ENCODE results near the gene ING2.
"Not testable (repeated sequence)": the region's sequence is repeated elsewhere in the genome, so short reads cannot be mapped to it uniquely, and the experiment has no call there.

Gene ING2

DNA sequence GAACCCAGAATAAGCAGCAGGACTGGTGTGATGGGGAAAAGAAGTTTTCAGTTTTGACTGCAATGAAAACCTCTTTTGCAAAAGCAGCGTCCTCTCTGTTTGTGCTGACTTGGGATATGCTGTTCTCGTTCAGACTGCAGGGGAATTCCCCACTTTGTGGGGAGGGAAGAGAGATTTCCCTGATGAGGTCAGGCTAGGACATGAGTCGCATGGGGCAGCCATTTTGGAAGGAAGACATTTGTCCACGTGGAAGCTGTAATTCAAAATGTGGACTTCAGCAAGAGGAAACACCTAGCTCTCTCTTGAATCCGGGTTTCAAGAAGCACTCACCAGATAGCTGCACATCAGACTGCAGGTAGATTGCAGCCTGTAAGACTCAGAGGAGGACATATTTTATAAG, 39.3 kb downstream of the ING2 start:
- no peak for DNase-seq
- Histone ChIP-seq H3K4me1 (ENCODE audit: control insufficient read depth, insufficient read depth, low read length, poor library complexity, severe bottlenecking) (no peaks in the 10 kb centered on the region), H3K36me3 (ENCODE audit: control insufficient read depth, insufficient read depth, low read length) (no peaks in the 10 kb centered on the region), H3K27ac (ENCODE audit: insufficient read depth, low read length, poor library complexity, severe bottlenecking) (no peak overlapping the region), H3K4me3 (ENCODE audit: insufficient read depth, low read depth, low read length, poor library complexity, severe bottlenecking) (no peak overlapping the region), H3K27me3 (replicated peaks; ENCODE audit: control insufficient read depth, insufficient read depth, low read length, poor library complexity, severe bottlenecking) (peaks cover 5% of the 10 kb centered on the region), H3K9me3 (ENCODE audit: control insufficient read depth, low read length) (no peaks in the 10 kb centered on the region)

DNA sequence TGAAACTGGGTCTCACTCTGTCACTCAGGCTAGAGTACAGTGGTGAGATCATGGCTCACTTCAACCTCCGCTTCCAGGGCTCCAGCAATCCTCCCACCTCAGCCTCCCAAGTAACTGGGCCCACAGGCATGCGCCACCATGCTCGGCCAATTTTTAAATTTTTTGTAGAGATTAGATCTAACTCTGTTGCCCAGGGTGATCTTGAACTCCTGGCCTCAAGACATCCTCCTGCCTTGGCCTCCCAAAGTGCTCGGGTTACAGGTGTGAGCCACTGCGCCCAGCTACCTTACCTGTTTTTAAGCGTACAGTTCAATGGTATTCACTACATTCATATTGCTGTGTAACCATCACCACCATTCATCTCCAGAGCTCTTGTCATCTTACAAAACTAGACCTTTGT, 41.5 kb downstream of the ING2 start:
- no peaks in the 10 kb centered on the region for H3K36me3 ChIP-seq (ENCODE audit: control insufficient read depth, insufficient read depth, low read length)
- H3K27me3 ChIP-seq (replicated peaks; ENCODE audit: control insufficient read depth, insufficient read depth, low read length, poor library complexity, severe bottlenecking): peaks cover 2% of the 10 kb centered on the region
- H3K4me1 ChIP-seq (ENCODE audit: control insufficient read depth, insufficient read depth, low read length, poor library complexity, severe bottlenecking): no peaks in the 10 kb centered on the region
- H3K4me3 ChIP-seq (ENCODE audit: insufficient read depth, low read depth, low read length, poor library complexity, severe bottlenecking): no peak overlapping the region
- DNase-seq: no peak
- H3K9me3 ChIP-seq (ENCODE audit: control insufficient read depth, low read length): no peaks in the 10 kb centered on the region
- H3K27ac ChIP-seq (ENCODE audit: insufficient read depth, low read length, poor library complexity, severe bottlenecking): no peak overlapping the region

DNA sequence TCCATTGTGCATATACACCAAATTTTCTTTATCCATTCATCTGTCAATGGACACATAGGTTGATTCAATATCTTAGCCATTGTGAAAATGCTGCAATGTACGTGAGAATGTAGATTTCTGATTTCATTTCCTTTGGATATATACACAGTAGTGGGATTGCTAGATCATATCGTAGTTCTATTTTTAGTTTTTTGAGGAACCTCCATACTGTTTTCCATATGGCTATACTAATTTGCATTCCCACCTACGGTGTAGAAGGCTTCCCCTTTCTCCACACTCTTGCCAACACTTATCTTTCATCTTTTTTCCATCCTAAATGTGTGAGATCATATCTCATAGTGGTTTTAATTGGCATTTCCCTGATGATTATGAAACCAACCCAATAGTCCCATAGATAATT, 43.4 kb downstream of the ING2 start:
- H3K4me1 ChIP-seq (ENCODE audit: control insufficient read depth, insufficient read depth, low read length, poor library complexity, severe bottlenecking): no peaks in the 10 kb centered on the region
- no peak for DNase-seq
- H3K4me3 ChIP-seq (ENCODE audit: insufficient read depth, low read depth, low read length, poor library complexity, severe bottlenecking): no peak overlapping the region
- H3K27me3 ChIP-seq (replicated peaks; ENCODE audit: control insufficient read depth, insufficient read depth, low read length, poor library complexity, severe bottlenecking): no peaks in the 10 kb centered on the region
- no peaks in the 10 kb centered on the region for H3K9me3 ChIP-seq (ENCODE audit: control insufficient read depth, low read length)
- H3K27ac ChIP-seq (ENCODE audit: insufficient read depth, low read length, poor library complexity, severe bottlenecking): no peak overlapping the region
- no peaks in the 10 kb centered on the region for H3K36me3 ChIP-seq (ENCODE audit: control insufficient read depth, insufficient read depth, low read length)

DNA sequence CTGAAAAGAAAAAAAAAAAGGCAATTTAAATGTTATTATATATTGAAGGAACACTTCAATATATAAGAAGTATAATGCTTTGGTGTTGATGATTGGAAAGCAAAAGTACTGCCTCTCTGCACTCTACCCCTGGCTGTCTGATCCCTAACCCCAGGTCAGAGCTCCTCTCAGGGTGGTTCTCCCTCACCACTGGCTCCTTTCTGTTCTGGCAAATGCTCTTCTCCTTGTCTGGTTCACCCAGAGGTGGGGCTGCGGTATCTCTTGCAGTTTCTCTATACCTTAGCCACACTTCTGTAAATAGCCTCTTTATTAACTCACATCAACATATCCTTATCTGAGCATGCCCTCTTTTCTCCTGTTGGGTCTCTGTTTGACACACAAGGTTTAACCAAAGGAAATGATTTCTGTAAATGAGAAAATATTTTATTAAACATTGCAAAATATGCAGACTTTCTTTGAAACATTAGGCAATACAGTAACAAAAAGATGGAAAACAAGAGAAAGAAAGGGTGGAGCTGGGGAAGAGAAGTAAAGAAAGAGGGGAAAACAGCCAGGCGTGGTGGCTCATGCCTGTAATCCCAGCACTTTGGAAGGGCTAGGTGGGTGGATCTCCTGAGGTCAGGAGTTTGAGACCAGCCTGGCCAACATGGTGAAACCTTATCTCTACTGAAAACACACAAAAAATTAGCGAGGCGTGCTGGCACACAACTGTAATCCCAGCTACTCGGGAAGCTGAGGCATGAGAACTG, 45.7 kb downstream of the ING2 start:
- H3K36me3 ChIP-seq (ENCODE audit: control insufficient read depth, insufficient read depth, low read length): no peaks in the 10 kb centered on the region
- no peak for DNase-seq
- H3K4me3 ChIP-seq (ENCODE audit: insufficient read depth, low read depth, low read length, poor library complexity, severe bottlenecking): no peak overlapping the region
- no peaks in the 10 kb centered on the region for H3K4me1 ChIP-seq (ENCODE audit: control insufficient read depth, insufficient read depth, low read length, poor library complexity, severe bottlenecking)
- no peaks in the 10 kb centered on the region for H3K27me3 ChIP-seq (replicated peaks; ENCODE audit: control insufficient read depth, insufficient read depth, low read length, poor library complexity, severe bottlenecking)
- no peaks in the 10 kb centered on the region for H3K9me3 ChIP-seq (ENCODE audit: control insufficient read depth, low read length)
- no peak overlapping the region for H3K27ac ChIP-seq (ENCODE audit: insufficient read depth, low read length, poor library complexity, severe bottlenecking)

DNA sequence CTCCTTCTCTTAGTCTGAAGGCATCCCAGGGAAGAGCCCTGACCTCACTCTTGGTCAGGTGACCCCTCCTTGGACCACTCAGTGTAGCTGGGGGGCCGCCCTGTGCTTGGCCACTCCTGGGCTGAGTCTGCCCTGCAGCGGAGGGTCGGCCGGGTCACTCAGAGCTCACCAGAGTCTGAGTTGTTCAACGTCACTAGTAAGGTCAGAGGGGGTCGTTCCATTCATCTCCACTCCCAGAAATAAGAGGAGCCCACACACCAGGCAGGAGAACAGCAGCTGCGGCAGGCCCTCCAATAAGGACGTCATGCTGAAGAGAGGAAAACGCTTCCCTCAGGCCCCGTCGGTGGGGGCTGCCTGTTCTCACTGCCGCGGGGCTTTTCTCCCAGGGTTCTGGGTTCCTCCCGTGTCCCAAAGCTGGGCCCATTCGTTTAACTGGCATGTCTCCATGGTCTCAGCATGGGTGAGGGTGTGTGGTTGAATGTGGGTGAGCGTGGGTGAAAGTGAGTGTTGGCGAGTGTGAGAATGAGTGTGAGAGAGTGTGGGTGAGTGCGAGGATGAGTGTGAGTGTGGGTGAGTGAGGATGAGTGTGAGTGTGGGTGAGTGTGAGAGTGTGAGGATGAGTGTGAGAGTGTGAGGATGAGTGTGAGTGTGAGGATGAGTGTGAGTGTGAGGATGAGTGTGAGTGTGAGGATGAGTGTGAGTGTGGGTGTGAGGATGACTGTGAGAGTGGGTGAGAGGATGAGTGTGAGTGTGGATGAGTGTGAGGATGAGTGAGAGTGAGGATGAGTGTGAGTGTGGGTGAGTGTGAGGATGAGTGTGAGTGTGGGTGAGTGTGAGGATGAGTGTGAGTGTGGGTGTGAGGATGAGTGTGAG, 47.7 kb downstream of the ING2 start:
- Histone ChIP-seq H3K36me3 (ENCODE audit: control insufficient read depth, insufficient read depth, low read length) (no peaks in the 10 kb centered on the region), H3K9me3 (ENCODE audit: control insufficient read depth, low read length) (no peaks in the 10 kb centered on the region), H3K4me1 (ENCODE audit: control insufficient read depth, insufficient read depth, low read length, poor library complexity, severe bottlenecking) (no peaks in the 10 kb centered on the region), H3K27ac (ENCODE audit: insufficient read depth, low read length, poor library complexity, severe bottlenecking) (no peak overlapping the region), H3K4me3 (ENCODE audit: insufficient read depth, low read depth, low read length, poor library complexity, severe bottlenecking) (no peak overlapping the region), H3K27me3 (replicated peaks; ENCODE audit: control insufficient read depth, insufficient read depth, low read length, poor library complexity, severe bottlenecking) (no peaks in the 10 kb centered on the region)
- no peak for DNase-seq

DNA sequence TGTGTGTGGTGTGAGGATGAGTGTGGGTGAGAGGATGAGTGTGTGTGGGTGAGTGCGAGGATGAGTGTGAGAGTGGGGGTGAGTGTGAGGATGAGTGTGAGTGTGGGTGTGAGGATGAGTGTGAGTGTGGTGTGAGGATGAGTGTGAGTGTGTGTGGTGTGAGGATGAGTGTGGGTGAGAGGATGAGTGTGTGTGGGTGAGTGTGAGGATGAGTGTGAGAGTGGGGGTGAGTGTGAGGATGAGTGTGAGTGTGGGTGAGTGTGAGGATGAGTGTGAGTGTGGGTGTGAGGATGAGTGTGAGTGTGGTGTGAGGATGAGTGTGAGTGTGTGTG, 48.3 kb downstream of the ING2 start:
- not testable (repeated sequence) for H3K27ac ChIP-seq (ENCODE audit: insufficient read depth, low read length, poor library complexity, severe bottlenecking); H3K9me3 ChIP-seq (ENCODE audit: control insufficient read depth, low read length); H3K4me3 ChIP-seq (ENCODE audit: insufficient read depth, low read depth, low read length, poor library complexity, severe bottlenecking); H3K36me3 ChIP-seq (ENCODE audit: control insufficient read depth, insufficient read depth, low read length); H3K27me3 ChIP-seq (replicated peaks; ENCODE audit: control insufficient read depth, insufficient read depth, low read length, poor library complexity, severe bottlenecking); DNase-seq; H3K4me1 ChIP-seq (ENCODE audit: control insufficient read depth, insufficient read depth, low read length, poor library complexity, severe bottlenecking)

DNA sequence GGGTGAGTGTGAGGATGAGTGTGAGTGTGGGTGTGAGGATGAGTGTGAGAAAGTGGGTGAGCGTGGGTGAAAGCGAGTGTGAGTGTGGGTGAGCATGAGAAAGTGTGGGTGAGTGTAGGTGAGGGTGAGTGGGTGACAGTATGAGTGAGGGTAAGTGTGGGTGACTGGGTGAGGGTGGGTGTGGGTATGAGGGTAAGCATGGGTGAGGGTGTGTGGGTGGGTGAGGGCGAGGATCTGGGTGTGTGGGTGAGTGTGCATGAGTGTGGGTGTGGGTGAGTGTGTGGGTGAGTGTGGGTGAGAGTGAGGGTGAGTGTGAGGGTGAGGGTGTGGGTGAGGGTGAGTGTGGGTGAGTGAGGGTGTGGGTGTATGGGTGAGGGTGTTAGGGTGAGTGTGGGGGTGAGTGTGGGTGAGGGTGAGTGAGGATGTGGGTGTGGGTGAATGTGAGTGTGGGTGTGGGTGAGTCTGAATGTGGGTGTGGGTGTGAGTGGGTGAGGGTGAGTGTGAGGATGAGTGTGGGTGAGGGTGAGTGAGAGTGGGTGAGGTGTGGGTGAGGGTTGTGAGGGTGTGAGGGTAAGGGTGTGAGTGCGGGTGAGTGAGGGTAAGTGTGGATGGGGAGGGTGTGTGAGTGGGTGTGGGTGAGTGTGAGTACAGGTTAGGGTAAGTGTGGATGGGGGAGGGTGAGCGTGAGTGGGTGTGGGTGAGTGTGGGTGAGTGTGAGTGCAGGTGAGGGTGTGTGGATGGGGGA, 48.9 kb downstream of the ING2 start:
- Histone ChIP-seq H3K4me3 (ENCODE audit: insufficient read depth, low read depth, low read length, poor library complexity, severe bottlenecking) (no peak overlapping the region), H3K9me3 (ENCODE audit: control insufficient read depth, low read length) (no peaks in the 10 kb centered on the region), H3K27ac (ENCODE audit: insufficient read depth, low read length, poor library complexity, severe bottlenecking) (no peak overlapping the region), H3K36me3 (ENCODE audit: control insufficient read depth, insufficient read depth, low read length) (no peaks in the 10 kb centered on the region), H3K27me3 (replicated peaks; ENCODE audit: control insufficient read depth, insufficient read depth, low read length, poor library complexity, severe bottlenecking) (no peaks in the 10 kb centered on the region), H3K4me1 (ENCODE audit: control insufficient read depth, insufficient read depth, low read length, poor library complexity, severe bottlenecking) (no peaks in the 10 kb centered on the region)
- no peak for DNase-seq

DNA sequence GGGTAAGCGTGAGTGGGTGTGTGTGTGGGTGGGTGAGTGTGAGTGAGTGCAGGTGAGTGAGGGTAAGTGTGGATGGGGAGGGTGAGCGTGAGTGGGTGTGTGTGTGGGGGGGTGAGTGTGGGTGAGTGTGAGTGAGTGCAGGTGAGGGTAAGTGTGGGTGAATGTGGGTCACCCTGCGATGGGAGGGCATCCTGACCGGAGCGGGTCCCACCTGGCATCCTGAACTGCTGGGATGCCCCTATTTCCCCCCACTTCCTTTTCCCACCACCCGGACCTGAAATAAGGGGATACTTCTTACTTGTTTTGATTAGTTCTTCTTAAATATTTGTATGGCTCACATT, 49.5 kb downstream of the ING2 start:
- no peaks in the 10 kb centered on the region for H3K27me3 ChIP-seq (replicated peaks; ENCODE audit: control insufficient read depth, insufficient read depth, low read length, poor library complexity, severe bottlenecking)
- H3K4me3 ChIP-seq (ENCODE audit: insufficient read depth, low read depth, low read length, poor library complexity, severe bottlenecking): no peak overlapping the region
- no peak overlapping the region for H3K27ac ChIP-seq (ENCODE audit: insufficient read depth, low read length, poor library complexity, severe bottlenecking)
- no peaks in the 10 kb centered on the region for H3K4me1 ChIP-seq (ENCODE audit: control insufficient read depth, insufficient read depth, low read length, poor library complexity, severe bottlenecking)
- no peaks in the 10 kb centered on the region for H3K9me3 ChIP-seq (ENCODE audit: control insufficient read depth, low read length)
- no peak for DNase-seq
- no peaks in the 10 kb centered on the region for H3K36me3 ChIP-seq (ENCODE audit: control insufficient read depth, insufficient read depth, low read length)

DNA sequence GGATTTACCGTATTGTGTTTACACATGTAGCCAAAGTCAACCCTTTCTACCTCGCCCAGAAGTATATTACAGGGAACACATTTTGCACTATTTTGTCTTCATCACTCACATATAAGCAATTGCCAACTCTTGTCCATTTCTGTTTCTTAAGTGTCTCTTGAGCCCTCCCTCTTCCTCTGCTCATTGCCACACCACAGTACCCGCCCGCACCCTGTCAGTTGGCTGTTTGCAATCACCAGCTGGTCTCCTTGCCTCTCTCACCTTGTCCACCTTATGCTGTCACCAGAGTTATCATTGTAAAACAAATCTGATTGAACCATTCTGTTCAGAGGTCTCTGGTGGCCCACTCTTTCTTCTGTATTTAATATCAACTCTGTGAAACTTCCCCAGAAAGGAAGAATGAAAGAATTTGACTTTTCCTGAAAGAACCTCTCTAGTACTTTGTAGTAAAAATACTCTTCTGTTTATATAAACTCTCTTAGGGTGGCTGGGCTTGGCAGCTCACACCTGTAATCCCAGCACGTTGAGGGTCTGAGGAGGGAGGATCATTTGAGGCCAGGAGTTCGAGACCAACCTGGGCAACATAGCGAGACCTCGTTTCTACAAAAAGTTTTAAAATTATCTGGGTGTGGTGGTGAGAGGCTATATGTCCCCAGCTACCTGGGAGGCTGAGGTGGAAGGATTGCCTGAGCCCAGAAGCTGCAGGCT, 50.2 kb downstream of the ING2 start:
- H3K36me3 ChIP-seq (ENCODE audit: control insufficient read depth, insufficient read depth, low read length): no peaks in the 10 kb centered on the region
- no peaks in the 10 kb centered on the region for H3K4me1 ChIP-seq (ENCODE audit: control insufficient read depth, insufficient read depth, low read length, poor library complexity, severe bottlenecking)
- H3K27me3 ChIP-seq (replicated peaks; ENCODE audit: control insufficient read depth, insufficient read depth, low read length, poor library complexity, severe bottlenecking): no peaks in the 10 kb centered on the region
- H3K4me3 ChIP-seq (ENCODE audit: insufficient read depth, low read depth, low read length, poor library complexity, severe bottlenecking): no peak overlapping the region
- no peak overlapping the region for H3K27ac ChIP-seq (ENCODE audit: insufficient read depth, low read length, poor library complexity, severe bottlenecking)
- DNase-seq: no peak
- H3K9me3 ChIP-seq (ENCODE audit: control insufficient read depth, low read length): no peaks in the 10 kb centered on the region

Measured in effector memory CD4-positive, alpha-beta T cell (primary cell).